Measurements from ENCODE around the gene OSBPL7. TPM values are rescaled to one million over a fixed set of nuclear protein-coding genes. Genes with fewer than 3 reads are reported as not detected.

Gene OSBPL7
- total and polyA plus RNA-seq, 2 of the 13 experiments (the other 11 are each of a cell fraction or from before 2014, with no cell fraction given): 4.7 to 6.6 TPM

DNA sequence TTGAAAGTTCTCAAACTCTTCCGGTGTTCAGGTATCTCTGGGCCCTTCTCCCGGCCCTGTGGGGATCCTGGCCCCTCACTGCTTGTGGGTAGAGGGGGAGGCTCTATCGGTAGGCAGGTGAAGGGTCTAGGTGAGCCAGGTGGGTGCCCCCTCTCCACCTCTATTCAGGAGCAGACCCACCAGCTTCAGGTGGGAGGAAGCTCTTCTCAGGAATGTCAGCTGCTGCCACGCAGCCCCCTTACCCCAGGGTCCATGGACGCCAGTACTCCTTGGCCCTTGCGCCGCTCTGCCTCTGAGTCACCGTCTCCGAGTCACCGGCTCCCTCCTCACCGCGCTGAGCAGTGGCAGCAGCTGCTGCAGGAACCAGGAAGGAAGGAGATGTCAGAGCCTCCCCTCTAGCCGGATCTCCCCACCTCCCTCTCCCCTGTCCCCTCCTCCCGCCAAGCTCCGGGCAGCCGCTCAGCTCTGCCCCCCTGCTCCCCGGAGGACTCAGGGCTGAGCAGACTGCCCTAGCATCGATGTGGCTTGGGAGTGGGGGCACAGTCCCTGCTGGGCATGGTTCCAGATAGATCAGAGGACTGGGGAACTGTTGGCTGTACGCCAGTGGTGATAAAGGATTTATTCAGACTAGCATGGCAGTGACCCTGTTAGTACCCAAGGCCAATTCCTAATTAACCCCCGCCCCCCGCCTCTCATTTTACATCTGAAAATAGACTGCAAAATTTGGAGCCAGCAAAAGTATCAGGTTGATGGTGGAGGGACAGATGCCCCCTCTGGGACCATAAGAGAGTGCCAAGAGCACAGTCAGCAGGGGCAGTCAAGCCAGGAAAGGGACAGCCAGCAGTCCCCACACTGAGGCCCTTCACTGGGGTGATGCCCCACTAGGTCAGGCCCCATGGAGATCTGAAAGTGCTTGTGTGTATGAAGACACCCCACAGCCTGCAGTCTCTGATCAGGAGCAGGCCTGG lies at the start of gene OSBPL7 (continued):
- TF ChIP-seq, protein P1, sequence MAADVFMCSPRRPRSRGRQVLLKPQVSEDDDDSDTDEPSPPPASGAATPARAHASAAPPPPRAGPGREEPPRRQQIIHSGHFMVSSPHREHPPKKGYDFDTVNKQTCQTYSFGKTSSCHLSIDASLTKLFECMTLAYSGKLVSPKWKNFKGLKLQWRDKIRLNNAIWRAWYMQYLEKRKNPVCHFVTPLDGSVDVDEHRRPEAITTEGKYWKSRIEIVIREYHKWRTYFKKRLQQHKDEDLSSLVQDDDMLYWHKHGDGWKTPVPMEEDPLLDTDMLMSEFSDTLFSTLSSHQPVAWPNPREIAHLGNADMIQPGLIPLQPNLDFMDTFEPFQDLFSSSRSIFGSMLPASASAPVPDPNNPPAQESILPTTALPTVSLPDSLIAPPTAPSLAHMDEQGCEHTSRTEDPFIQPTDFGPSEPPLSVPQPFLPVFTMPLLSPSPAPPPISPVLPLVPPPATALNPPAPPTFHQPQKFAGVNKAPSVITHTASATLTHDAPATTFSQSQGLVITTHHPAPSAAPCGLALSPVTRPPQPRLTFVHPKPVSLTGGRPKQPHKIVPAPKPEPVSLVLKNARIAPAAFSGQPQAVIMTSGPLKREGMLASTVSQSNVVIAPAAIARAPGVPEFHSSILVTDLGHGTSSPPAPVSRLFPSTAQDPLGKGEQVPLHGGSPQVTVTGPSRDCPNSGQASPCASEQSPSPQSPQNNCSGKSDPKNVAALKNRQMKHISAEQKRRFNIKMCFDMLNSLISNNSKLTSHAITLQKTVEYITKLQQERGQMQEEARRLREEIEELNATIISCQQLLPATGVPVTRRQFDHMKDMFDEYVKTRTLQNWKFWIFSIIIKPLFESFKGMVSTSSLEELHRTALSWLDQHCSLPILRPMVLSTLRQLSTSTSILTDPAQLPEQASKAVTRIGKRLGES (CRISPR knock-in tag; IDR thresholded peaks at IDR 0.05; ENCODE audit: borderline replicate concordance): no peak
- TF ChIP-seq, protein P2, sequence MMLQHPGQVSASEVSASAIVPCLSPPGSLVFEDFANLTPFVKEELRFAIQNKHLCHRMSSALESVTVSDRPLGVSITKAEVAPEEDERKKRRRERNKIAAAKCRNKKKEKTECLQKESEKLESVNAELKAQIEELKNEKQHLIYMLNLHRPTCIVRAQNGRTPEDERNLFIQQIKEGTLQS (CRISPR knock-in tag; IDR thresholded peaks at IDR 0.05): no peak
- TF ChIP-seq, protein P3, sequence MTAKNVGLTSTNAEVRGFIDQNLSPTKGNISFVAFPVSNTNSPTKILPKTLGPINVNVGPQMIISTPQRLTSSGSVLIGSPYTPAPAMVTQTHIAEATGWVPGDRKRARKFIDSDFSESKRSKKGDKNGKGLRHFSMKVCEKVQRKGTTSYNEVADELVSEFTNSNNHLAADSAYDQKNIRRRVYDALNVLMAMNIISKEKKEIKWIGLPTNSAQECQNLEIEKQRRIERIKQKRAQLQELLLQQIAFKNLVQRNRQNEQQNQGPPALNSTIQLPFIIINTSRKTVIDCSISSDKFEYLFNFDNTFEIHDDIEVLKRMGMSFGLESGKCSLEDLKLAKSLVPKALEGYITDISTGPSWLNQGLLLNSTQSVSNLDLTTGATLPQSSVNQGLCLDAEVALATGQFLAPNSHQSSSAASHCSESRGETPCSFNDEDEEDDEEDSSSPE (CRISPR knock-in tag; IDR thresholded peaks at IDR 0.05): peak; percentile 80
- TF ChIP-seq BRD4 (CRISPR knock-in tag; IDR thresholded peaks at IDR 0.05) (no peak; the same call in 1 of the 2 replicates), THAP11 (CRISPR knock-in tag; IDR thresholded peaks at IDR 0.05) (peak; percentile 89), SIN3A (IDR thresholded peaks at IDR 0.05; ENCODE audit: borderline replicate concordance, low read depth, low read length) (peak; percentile 93), RBM39 (IDR thresholded peaks at IDR 0.05; ENCODE audit: low read depth, low read length, poor library complexity, severe bottlenecking) (no peak), ZSCAN25 (CRISPR knock-in tag; IDR thresholded peaks at IDR 0.05) (peak; percentile 91), ZNF496 (CRISPR knock-in tag; IDR thresholded peaks at IDR 0.05; ENCODE audit: insufficient replicate concordance) (no peak)
- TF ChIP-seq, protein P4, sequence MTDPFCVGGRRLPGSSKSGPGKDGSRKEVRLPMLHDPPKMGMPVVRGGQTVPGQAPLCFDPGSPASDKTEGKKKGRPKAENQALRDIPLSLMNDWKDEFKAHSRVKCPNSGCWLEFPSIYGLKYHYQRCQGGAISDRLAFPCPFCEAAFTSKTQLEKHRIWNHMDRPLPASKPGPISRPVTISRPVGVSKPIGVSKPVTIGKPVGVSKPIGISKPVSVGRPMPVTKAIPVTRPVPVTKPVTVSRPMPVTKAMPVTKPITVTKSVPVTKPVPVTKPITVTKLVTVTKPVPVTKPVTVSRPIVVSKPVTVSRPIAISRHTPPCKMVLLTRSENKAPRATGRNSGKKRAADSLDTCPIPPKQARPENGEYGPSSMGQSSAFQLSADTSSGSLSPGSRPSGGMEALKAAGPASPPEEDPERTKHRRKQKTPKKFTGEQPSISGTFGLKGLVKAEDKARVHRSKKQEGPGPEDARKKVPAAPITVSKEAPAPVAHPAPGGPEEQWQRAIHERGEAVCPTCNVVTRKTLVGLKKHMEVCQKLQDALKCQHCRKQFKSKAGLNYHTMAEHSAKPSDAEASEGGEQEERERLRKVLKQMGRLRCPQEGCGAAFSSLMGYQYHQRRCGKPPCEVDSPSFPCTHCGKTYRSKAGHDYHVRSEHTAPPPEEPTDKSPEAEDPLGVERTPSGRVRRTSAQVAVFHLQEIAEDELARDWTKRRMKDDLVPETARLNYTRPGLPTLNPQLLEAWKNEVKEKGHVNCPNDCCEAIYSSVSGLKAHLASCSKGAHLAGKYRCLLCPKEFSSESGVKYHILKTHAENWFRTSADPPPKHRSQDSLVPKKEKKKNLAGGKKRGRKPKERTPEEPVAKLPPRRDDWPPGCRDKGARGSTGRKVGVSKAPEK (CRISPR knock-in tag; IDR thresholded peaks at IDR 0.05; ENCODE audit: borderline replicate concordance): no peak
- TF ChIP-seq, protein P5, sequence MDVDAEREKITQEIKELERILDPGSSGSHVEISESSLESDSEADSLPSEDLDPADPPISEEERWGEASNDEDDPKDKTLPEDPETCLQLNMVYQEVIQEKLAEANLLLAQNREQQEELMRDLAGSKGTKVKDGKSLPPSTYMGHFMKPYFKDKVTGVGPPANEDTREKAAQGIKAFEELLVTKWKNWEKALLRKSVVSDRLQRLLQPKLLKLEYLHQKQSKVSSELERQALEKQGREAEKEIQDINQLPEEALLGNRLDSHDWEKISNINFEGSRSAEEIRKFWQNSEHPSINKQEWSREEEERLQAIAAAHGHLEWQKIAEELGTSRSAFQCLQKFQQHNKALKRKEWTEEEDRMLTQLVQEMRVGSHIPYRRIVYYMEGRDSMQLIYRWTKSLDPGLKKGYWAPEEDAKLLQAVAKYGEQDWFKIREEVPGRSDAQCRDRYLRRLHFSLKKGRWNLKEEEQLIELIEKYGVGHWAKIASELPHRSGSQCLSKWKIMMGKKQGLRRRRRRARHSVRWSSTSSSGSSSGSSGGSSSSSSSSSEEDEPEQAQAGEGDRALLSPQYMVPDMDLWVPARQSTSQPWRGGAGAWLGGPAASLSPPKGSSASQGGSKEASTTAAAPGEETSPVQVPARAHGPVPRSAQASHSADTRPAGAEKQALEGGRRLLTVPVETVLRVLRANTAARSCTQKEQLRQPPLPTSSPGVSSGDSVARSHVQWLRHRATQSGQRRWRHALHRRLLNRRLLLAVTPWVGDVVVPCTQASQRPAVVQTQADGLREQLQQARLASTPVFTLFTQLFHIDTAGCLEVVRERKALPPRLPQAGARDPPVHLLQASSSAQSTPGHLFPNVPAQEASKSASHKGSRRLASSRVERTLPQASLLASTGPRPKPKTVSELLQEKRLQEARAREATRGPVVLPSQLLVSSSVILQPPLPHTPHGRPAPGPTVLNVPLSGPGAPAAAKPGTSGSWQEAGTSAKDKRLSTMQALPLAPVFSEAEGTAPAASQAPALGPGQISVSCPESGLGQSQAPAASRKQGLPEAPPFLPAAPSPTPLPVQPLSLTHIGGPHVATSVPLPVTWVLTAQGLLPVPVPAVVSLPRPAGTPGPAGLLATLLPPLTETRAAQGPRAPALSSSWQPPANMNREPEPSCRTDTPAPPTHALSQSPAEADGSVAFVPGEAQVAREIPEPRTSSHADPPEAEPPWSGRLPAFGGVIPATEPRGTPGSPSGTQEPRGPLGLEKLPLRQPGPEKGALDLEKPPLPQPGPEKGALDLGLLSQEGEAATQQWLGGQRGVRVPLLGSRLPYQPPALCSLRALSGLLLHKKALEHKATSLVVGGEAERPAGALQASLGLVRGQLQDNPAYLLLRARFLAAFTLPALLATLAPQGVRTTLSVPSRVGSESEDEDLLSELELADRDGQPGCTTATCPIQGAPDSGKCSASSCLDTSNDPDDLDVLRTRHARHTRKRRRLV (CRISPR knock-in tag; IDR thresholded peaks at IDR 0.05): no peak

Data from HepG2 (cell line).